RWPE2 (cell line): ENCODE measurements around the gene C2orf49.
A peak's percentile ranks its signal among the peaks of the same experiment; 100 is the strongest.

Source experiments
- ATAC-seq: fragments of 200-7000 bp; cut with Tn5 transposase; 3 replicates; pipeline ENCODE4 v1.9.1; 2021; ENCODE audit warnings: low read depth
- DNase-seq: peaks from one replicate; pipeline ENCODE4 v3.0.0-alpha.2; 2020; ENCODE audit warnings: low spot score
- H3K27ac ChIP-seq: fragments of 450-650 bp; 2 replicates; pipeline ENCODE4 v1.5.1; 2017; ENCODE audit warnings: mild to moderate bottlenecking; ENCODE audit not compliant: poor library complexity, severe bottlenecking
- H3K27me3 ChIP-seq: fragments of 250-450 bp; sonication (Bioruptor Pico); 2 replicates; pipeline ENCODE4 v1.5.1; 2021; ENCODE audit warnings: mild to moderate bottlenecking, moderate library complexity; ENCODE audit not compliant: insufficient read depth, poor library complexity, severe bottlenecking
- H3K36me3 ChIP-seq: fragments of 250-450 bp; sonication (Bioruptor Pico); 2 replicates; pipeline ENCODE4 v1.5.1; 2020; ENCODE audit warnings: low read depth, mild to moderate bottlenecking, moderate library complexity
- H3K4me1 ChIP-seq: fragments of 250-450 bp; sonication (Bioruptor Pico); 2 replicates; pipeline ENCODE4 v1.5.1; 2021; ENCODE audit warnings: mild to moderate bottlenecking, moderate library complexity; ENCODE audit not compliant: insufficient read depth, poor library complexity, severe bottlenecking
- H3K4me3 ChIP-seq: fragments of 250-450 bp; sonication (Bioruptor Pico); 2 replicates; pipeline ENCODE4 v1.5.1; 2021; ENCODE audit warnings: mild to moderate bottlenecking, moderate library complexity; ENCODE audit not compliant: severe bottlenecking
- H3K9me3 ChIP-seq: fragments of 250-450 bp; sonication (Bioruptor Pico); 2 replicates; pipeline ENCODE4 v1.5.1; 2021; ENCODE audit warnings: mild to moderate bottlenecking, moderate library complexity; ENCODE audit not compliant: severe bottlenecking
- CTCF ChIP-seq: fragments of 450-650 bp; IDR thresholded peaks from one replicate; pipeline ENCODE4 v1.5.1; 2017; ENCODE audit warnings: mild to moderate bottlenecking, moderate library complexity; ENCODE audit not compliant: poor library complexity, severe bottlenecking

C2orf49 gene

GRCh38 chr2:105387225-105387624, 49.9 kb downstream of the C2orf49 start:
- no peak for DNase-seq
- H3K9me3 ChIP-seq: no peaks in the 10 kb centered on the region
- H3K27ac ChIP-seq: peak overlapping the region; percentile 97
- H3K27me3 ChIP-seq: no peaks in the 10 kb centered on the region
- H3K4me3 ChIP-seq: no peak overlapping the region
- no peak for TF ChIP-seq CTCF
- peak; percentile 58 for ATAC-seq
- H3K36me3 ChIP-seq: peaks cover 90% of the 10 kb centered on the region
- H3K4me1 ChIP-seq: peaks cover 45% of the 10 kb centered on the region

DNA sequence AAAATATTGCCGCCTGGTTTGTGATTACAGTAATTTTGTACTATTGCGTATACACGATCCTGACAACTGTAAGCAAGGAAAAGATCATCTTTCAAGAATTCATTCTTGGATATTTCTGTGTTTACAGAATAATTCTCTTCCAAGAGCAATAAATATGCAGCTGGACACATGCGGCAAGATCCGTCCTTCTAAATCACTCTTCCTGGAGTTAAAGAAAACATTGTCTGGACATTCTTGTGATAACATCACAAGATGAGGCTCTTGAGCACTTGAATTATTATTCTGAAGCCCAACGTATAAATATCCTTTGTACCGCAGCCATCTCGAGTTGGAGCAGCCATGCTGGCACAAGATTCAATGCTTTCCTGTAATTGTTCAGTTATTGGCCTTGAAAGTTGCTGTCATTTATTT, 51.6 kb downstream of the C2orf49 start:
- Histone ChIP-seq H3K36me3 (peaks cover 83% of the 10 kb centered on the region), H3K4me3 (no peak overlapping the region), H3K27ac (peak overlapping the region; percentile 97), H3K4me1 (peaks cover 51% of the 10 kb centered on the region), H3K9me3 (no peaks in the 10 kb centered on the region), H3K27me3 (no peaks in the 10 kb centered on the region)
- DNase-seq (no peak), ATAC-seq (no peak)
- TF ChIP-seq CTCF: no peak

- Histone ChIP-seq H3K27me3 (no peaks in the 10 kb centered on the region), H3K36me3 (peaks cover 83% of the 10 kb centered on the region), H3K4me1 (peaks cover 61% of the 10 kb centered on the region), H3K9me3 (no peaks in the 10 kb centered on the region), H3K27ac (peak overlapping the region; percentile 97), H3K4me3 (no peak overlapping the region)
- no peak for DNase-seq
- no peak for ATAC-seq
- TF ChIP-seq CTCF: no peak
Measured at GRCh38 chr2:105390454-105390853, 53.1 kb downstream of the C2orf49 start.

DNA sequence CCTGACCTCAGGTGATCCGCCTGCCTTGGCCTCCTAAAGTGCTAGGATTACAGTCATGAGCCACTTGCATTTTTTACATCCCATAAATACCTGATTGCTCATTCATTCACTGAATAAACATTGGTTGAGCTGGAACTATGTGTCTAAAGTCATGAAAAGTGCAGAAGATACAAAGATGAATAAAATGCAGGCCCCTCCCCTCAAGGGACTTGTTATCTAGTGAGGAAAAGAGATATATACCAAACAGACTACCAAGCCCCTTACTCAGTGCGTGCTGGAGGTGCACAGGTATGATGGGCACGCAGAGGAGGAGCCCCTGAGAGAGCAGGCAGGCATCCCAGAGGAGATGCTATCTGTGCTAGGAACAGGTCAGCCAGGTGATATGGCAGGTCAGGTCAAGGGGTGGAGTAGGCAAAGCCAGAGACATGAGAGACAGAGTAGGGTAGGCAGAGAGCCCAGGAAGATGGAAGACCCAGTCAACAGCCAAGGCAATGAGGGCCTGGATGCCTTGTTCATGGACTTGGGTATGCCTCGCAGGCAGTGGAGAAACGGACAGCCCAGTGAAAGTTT, 53.8 kb downstream of the C2orf49 start:
- no peak for DNase-seq
- H3K4me3 ChIP-seq: no peak overlapping the region
- ATAC-seq: peak; percentile 76
- H3K36me3 ChIP-seq: peaks cover 83% of the 10 kb centered on the region
- no peak for TF ChIP-seq CTCF
- peaks cover 68% of the 10 kb centered on the region for H3K4me1 ChIP-seq
- H3K9me3 ChIP-seq: no peaks in the 10 kb centered on the region
- no peaks in the 10 kb centered on the region for H3K27me3 ChIP-seq
- H3K27ac ChIP-seq: peak overlapping the region; percentile 97
